ENCODE data around the gene ACTRT2.

DNA sequence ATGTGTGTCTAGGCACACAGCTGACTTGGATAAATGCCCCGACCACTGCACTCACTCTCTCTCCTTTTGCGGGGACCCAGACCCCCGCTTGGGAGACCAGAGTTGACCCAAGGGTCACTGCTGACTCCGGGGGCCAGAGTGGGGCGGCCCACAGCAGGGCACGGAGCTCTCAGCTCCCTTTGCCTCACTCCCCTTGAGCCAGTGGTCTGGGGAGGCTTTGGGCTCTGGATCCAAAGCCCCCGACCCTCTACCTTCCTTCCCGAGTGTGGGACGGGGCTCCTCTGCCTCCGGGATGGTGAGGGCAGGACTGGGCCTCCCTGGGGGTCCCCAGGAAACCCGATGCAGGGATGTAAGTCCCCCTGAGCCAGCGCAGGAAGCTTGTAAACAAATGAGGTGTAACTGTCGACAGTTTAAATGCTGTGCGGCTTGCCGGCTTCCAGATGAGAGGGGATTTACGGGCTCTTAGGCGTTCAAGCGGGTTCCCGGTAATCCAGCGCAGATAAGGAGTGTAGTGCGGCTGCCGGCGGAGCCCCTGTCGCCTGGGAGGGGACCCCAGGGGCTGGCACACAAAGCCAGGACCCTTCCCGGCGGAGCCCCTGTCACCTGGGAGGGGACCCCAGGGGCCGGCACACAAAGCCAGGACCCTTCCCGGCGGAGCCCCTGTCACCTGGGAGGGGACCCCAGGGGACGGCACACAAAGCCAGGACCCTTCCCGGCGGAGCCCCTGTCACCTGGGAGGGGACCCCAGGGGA lies 7.4 kb downstream of the ACTRT2 start:
- TF ChIP-seq POLR2A (IDR thresholded peaks at IDR 0.05; ENCODE audit: low read depth, low read length) (no peak), POLR2AphosphoS5 (IDR thresholded peaks at IDR 0.05; ENCODE audit: insufficient read depth, low read depth, low read length) (no peak), CTCF (IDR thresholded peaks at IDR 0.05; ENCODE audit: extremely low read depth in 1 of 2, insufficient read depth in 1 of 2, low read depth in 1 of 2, low read length in 2 of 2) (no peak), EZH2 (IDR thresholded peaks at IDR 0.05; ENCODE audit: borderline replicate concordance, low read depth, low read length, severe bottlenecking) (no peak), MYC (IDR thresholded peaks at IDR 0.05; ENCODE audit: low read depth, low read length) (no peak), MAX (IDR thresholded peaks at IDR 0.05; ENCODE audit: insufficient read depth, insufficient read length) (no peak), JUN (IDR thresholded peaks at IDR 0.05; ENCODE audit: borderline replicate concordance, insufficient read depth, insufficient read length, low read depth) (no peak), GATA2 (IDR thresholded peaks at IDR 0.05; ENCODE audit: insufficient read depth, insufficient read length, low read depth, low read length) (no peak), FOS (IDR thresholded peaks at IDR 0.05; ENCODE audit: borderline replicate concordance, insufficient read depth, low read length) (no peak)

Measured in endothelial cell of umbilical vein (primary cell).